Islet precursor cell (in vitro differentiated cells): ENCODE measurements around the gene RBFOX1.

ENCODE experiments used
- DNase-seq: peaks from one replicate; pipeline ENCODE4 v3.0.0-alpha.2; 2018

The RBFOX1 gene

GRCh38 chr16:7713244-7713643 is 380.6 kb downstream of the RBFOX1 start:
- no peak for DNase-seq

- DNase-seq = no peak
Measured at GRCh38 chr16:7714775-7715174, 382.1 kb downstream of the RBFOX1 start.

- DNase-seq = no peak
Measured at GRCh38 chr16:7716660-7717550, 384.3 kb downstream of the RBFOX1 start.

GRCh38 chr16:7722761-7723160 is 390.1 kb downstream of the RBFOX1 start:
- DNase-seq = no peak

GRCh38 chr16:7731141-7731540 is 398.5 kb downstream of the RBFOX1 start:
- DNase-seq = no peak

GRCh38 chr16:7736138-7736665 is 403.6 kb downstream of the RBFOX1 start:
- no peak for DNase-seq

- DNase-seq = no peak
Measured at GRCh38 chr16:7742626-7743025, 410.0 kb downstream of the RBFOX1 start.

GRCh38 chr16:7744546-7745264 is 412.1 kb downstream of the RBFOX1 start:
- DNase-seq = no peak

- no peak for DNase-seq
Measured at GRCh38 chr16:7745276-7745675, 412.6 kb downstream of the RBFOX1 start.

- DNase-seq = no peak
Measured at GRCh38 chr16:7746941-7747340, 414.3 kb downstream of the RBFOX1 start.

GRCh38 chr16:7748522-7748921 is 415.9 kb downstream of the RBFOX1 start:
- DNase-seq = no peak

- DNase-seq = no peak
Measured at GRCh38 chr16:7755347-7755882, 422.8 kb downstream of the RBFOX1 start.
